GM12872 (cell line): ENCODE data around the gene ANO10.

ENCODE experiments used
- TF ChIP-seq, protein P1 (sequence below): IDR thresholded peaks from 3 replicates; pipeline ENCODE4 v1.5.1; 2011; ENCODE audit warnings: low read depth, mild to moderate bottlenecking, low read length, moderate library complexity; ENCODE audit not compliant: insufficient read depth

ANO10 gene

GRCh38 chr3:43388915-43389314 lies 232.9 kb downstream of the ANO10 start:
- TF ChIP-seq, protein P1, sequence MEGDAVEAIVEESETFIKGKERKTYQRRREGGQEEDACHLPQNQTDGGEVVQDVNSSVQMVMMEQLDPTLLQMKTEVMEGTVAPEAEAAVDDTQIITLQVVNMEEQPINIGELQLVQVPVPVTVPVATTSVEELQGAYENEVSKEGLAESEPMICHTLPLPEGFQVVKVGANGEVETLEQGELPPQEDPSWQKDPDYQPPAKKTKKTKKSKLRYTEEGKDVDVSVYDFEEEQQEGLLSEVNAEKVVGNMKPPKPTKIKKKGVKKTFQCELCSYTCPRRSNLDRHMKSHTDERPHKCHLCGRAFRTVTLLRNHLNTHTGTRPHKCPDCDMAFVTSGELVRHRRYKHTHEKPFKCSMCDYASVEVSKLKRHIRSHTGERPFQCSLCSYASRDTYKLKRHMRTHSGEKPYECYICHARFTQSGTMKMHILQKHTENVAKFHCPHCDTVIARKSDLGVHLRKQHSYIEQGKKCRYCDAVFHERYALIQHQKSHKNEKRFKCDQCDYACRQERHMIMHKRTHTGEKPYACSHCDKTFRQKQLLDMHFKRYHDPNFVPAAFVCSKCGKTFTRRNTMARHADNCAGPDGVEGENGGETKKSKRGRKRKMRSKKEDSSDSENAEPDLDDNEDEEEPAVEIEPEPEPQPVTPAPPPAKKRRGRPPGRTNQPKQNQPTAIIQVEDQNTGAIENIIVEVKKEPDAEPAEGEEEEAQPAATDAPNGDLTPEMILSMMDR = no peak

- TF ChIP-seq, protein P1 = no peak
Observed at GRCh38 chr3:43388175-43388574, 233.6 kb downstream of the ANO10 start.

DNA sequence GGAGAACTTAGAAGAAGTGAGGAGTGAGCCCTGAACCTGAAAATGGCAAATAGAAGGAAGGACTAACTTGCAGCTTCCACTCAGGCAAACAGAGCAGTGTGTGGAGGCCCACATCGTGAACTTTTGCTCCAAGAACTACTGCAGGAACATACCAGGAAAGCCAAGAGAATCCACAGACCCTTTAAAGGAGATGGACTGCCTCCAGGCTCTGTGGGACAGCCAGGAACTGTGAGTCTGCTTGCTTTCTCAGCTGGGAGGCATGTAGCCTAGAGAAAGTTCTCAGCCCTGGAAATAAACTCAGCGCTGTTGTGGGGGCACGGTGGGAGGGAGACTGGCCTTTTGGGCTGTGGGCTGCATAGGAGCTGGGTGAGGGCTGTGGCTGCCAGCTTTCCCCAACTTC lies 242.5 kb downstream of the ANO10 start:
- TF ChIP-seq, protein P1 = no peak

DNA sequence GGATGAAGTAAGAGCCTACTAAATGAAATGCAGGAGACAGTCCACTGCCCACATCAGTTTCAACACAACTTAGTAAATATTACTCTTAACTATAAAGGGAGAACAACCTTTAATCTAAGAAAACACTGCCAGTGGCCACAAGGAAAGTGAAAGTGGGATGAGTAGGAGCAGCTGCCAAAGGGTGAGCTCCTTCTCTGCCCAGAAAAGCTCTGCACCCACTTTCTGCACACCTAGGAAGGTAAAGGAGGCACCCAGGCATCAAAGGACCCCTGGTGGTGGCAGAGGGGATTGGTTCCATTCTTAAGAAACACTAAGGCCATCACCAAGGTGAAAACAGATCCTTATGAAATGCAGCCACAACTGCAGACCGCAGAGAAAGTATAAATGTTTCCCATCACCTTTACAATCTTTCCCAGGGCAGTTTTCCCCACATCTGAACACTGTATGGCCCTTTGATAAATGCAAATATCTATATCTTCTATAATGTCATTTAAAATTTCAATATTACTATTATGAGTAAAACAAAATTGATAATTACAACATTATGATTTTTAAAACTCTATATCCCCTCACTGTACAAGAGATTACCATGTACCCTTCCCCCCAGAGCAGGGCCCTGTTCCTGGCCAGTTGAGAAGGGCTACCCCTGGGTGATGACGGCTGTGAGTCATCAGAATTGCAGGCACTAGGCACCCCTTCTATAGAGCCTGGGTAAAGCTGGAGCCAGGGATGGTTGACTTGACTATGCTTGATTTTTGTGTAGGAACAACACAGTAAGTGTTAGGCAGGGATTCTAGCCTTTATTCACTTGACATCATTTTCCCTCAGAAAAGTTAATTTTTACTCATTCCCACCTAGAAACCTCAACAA lies 243.5 kb downstream of the ANO10 start:
- TF ChIP-seq, protein P1 = peak; percentile 90

DNA sequence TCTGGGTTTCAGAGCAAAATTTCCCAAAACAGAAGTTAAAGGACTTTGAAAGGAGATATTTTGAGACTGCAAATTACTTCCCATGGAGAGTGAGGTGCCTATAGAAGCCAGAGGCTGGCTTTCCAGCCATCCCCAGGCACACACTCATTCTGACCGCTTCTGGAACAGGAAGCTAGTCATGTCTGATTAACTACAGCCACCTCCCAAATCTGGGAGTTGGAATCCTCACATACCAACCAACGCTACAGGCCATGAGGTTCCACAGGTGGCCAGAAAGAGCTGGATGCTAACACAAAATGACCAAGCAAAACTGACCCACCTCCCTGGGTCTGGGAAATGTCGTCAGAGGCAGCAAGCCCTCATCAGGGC lies 248.3 kb downstream of the ANO10 start:
- TF ChIP-seq, protein P1 = no peak

GRCh38 chr3:43372809-43373559 lies 248.8 kb downstream of the ANO10 start:
- TF ChIP-seq, protein P1 = no peak

DNA sequence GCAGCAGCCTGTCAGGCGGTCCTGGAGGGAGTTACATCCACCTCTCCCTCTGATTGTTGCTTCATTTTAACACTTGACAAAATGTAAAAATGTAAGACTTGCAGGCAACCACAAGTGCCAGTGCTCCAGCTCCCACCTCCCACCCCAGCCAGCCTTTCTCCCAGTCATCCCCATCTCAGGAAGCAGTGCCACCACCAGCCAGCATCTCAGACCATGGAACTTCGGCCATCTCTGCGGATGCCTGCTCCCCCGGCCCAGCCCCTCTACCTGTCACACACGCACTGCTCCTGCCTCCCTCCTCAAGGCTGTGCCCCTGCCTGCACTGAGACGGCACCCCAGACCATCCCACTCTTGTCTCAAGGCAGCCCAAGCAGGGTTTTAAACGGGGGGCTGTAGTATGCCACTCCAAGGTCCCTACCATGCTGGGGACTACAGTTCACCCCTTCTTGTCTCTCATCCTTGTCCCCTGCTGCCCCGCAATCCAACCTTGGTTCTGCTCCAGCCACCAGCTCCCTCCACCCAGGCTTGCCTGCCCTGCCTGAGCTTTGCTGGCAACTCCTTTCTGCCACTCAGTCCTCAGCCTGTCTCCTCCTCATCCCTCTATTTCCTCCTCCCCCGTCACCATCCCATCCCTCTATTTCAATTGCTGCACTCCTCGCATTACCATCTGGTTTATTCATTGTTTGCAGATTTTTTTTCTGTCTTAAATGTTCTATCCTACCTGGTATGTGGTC lies 249.6 kb downstream of the ANO10 start:
- TF ChIP-seq, protein P1 = no peak
